Gastrocnemius medialis (tissue), 4 donors: Measurements from ENCODE around the gene PAFAH2. TPM values are rescaled to one million over a fixed set of nuclear protein-coding genes. Genes with fewer than 3 reads are reported as not detected.

ENCODE experiments used
- ATAC-seq, 2 donors: fragments of 150-250 bp; one replicate each; pipeline ENCODE4 v1.9.1; 2016
- DNase-seq, 2 donors: peaks; one replicate each; pipeline ENCODE4 v3.0.0-alpha.2; 2019
- H3K27ac ChIP-seq, 4 donors: fragments of 200-600 bp; sonication (generic); 1 replicate in 1 of 4; 2 replicates in 3 of 4; pipeline ENCODE4 v1.5.1; 2016 to 2018; ENCODE audit warnings: mild to moderate bottlenecking in 2 of 4, moderate library complexity in 1 of 4
- H3K27me3 ChIP-seq, 3 donors: fragments of 200-600 bp; sonication (generic) in 2 of 3; 1 replicate in 1 of 3; 2 replicates in 2 of 3; pipeline versions ENCODE4 v1.5.1 to v1.6.0; 2016 to 2019; ENCODE audit warnings: mild to moderate bottlenecking in 1 of 3, moderate library complexity in 1 of 3
- H3K36me3 ChIP-seq, 2 donors: fragments of 200-600 bp; sonication (generic) in 1 of 2; one replicate each; pipeline ENCODE4 v1.5.1; 2017 to 2018
- H3K4me1 ChIP-seq, 2 donors: fragments of 200-600 bp; sonication (generic) in 1 of 2; one replicate each; pipeline ENCODE4 v1.5.1; 2016 to 2017; ENCODE audit warnings: mild to moderate bottlenecking in 2 of 2
- H3K4me3 ChIP-seq, 4 donors: fragments of 200-600 bp; sonication (generic) in 3 of 4; 1 replicate in 1 of 4; 2 replicates in 3 of 4; pipeline ENCODE4 v1.5.1; 2016 to 2019; ENCODE audit warnings: mild to moderate bottlenecking in 2 of 4
- H3K9me3 ChIP-seq, 3 donors: fragments of 200-600 bp; sonication (generic) in 2 of 3; 1 replicate in 1 of 3; 2 replicates in 2 of 3; pipeline ENCODE4 v1.5.1; 2016 to 2019
- CTCF ChIP-seq, 5 experiments: fragments of 450-650 bp in 3 of 5; fragments of 200-600 bp in 2 of 5; sonication (generic) in 2 of 5; IDR thresholded peaks in 4 of 5; conservative IDR thresholded peaks in 1 of 5; 1 replicate in 4 of 5; 2 replicates in 1 of 5; pipeline ENCODE4 v1.5.1; 2016 to 2019; ENCODE audit warnings: antibody characterized with exemption in 5 of 5, mild to moderate bottlenecking in 3 of 5, moderate library complexity in 3 of 5
- POLR2A ChIP-seq, 2 donors: fragments of 450-650 bp; IDR thresholded peaks; one replicate each; pipeline ENCODE4 v1.6.1; 2017; ENCODE audit warnings: antibody characterized with exemption in 2 of 2, mild to moderate bottlenecking in 2 of 2, moderate library complexity in 2 of 2
- in situ Hi-C, 4 donors: fragments of 200-750 bp; cut with MboI; loops; one replicate each; pipeline versions ENCODE4 v1.15.0 to v1.8.0; 2017; ENCODE audit warnings: low sequenced_read_pairs in 4 of 4
- intact Hi-C: fragments of 100-400 bp; cut with DNase I; formaldehyde crosslinking; loops from one replicate; pipeline ENCODE4 v1.15.1; 2023; ENCODE audit warnings: low total_unique reads
- total RNA-seq, 4 donors: library from RNA; depleted of rRNA; stranded (reverse); fragments of >200 nt; gene quantifications; one replicate each; pipeline versions ENCODE4 v1.1.0 to v1.2.3, GENCODE V29; 2016

The PAFAH2 gene
- total RNA-seq, 4 donors from 2014 or later = 9.0 to 35.5 (median 16.1) TPM

- H3K27me3 ChIP-seq = no peaks in the 10 kb centered on the region
- no peak overlapping the region for H3K4me3 ChIP-seq
- intact Hi-C loops (no loop called here), in situ Hi-C loops (no loop called here)
- H3K9me3 ChIP-seq = no peaks in the 10 kb centered on the region
- DNase-seq (no peak), ATAC-seq (no peak)
- no peaks in the 10 kb centered on the region for H3K4me1 ChIP-seq
- no peak overlapping the region for H3K27ac ChIP-seq
- TF ChIP-seq CTCF (IDR thresholded peaks at IDR 0.05 in 4 of 5, conservative IDR thresholded peaks at IDR 0.05 in 1 of 5) = no peak
- TF ChIP-seq POLR2A (IDR thresholded peaks at IDR 0.05) = no peak
- H3K36me3 ChIP-seq = no peaks in the 10 kb centered on the region
These were observed 85.6 kb downstream of the PAFAH2 start for GRCh38 chr1:25912076-25912831.

- ATAC-seq (no peak), DNase-seq (no peak)
- H3K4me3 ChIP-seq = no peak overlapping the region
- H3K36me3 ChIP-seq = no peaks in the 10 kb centered on the region
- no peaks in the 10 kb centered on the region for H3K27me3 ChIP-seq
- in situ Hi-C loops (no loop called here), intact Hi-C loops (no loop called here)
- H3K9me3 ChIP-seq = no peaks in the 10 kb centered on the region
- no peaks in the 10 kb centered on the region for H3K4me1 ChIP-seq
- no peak overlapping the region for H3K27ac ChIP-seq
- TF ChIP-seq POLR2A (IDR thresholded peaks at IDR 0.05) (no peak), CTCF (IDR thresholded peaks at IDR 0.05 in 4 of 5, conservative IDR thresholded peaks at IDR 0.05 in 1 of 5) (no peak)
These were observed 86.7 kb downstream of the PAFAH2 start for GRCh38 chr1:25911162-25911561.

Other genes starting within 250 kb of the PAFAH2 start
- 10 to 100 TPM; 20.0 to 51.0 (median 43.3) TPM for gene SELENON, start 197.9 kb downstream of the PAFAH2 start, total RNA-seq
- 100 to 1,000 TPM; 123 to 186 (median 170) TPM for gene MTFR1L, start 178.1 kb downstream of the PAFAH2 start, total RNA-seq
- not detected for gene AUNIP, start 138.6 kb downstream of the PAFAH2 start, total RNA-seq
- gene PAQR7, start 122.4 kb downstream of the PAFAH2 start, total RNA-seq = 1 to 10 TPM; 1.4 to 3.7 (median 2.1) TPM
- 10 to 100 TPM in 2 of 4 donors, 1 to 10 TPM in 2; 4.7 to 20.7 (median 13.7) TPM for gene STMN1, start 91.6 kb downstream of the PAFAH2 start, total RNA-seq
- under 1 TPM in 2 of 4 donors, not detected in 2; 0.33 to 0.95 TPM for gene EXTL1, start 23.7 kb upstream of the PAFAH2 start, total RNA-seq
- 1 to 10 TPM; 1.2 to 5.2 (median 3.1) TPM for gene SLC30A2, start 48.1 kb upstream of the PAFAH2 start, total RNA-seq
- gene TRIM63, start 69.6 kb upstream of the PAFAH2 start, total RNA-seq = 1,000 to 10,000 TPM; 1,040 to 4,298 (median 2,203) TPM
- gene PDIK1L, start 113.8 kb upstream of the PAFAH2 start, total RNA-seq = 1 to 10 TPM; 4.4 to 8.7 (median 5.9) TPM
- gene FAM110D, start 161.0 kb upstream of the PAFAH2 start, total RNA-seq = 1 to 10 TPM; 3.1 to 5.2 (median 4.2) TPM
- not detected for gene C1orf232, start 170.9 kb upstream of the PAFAH2 start, total RNA-seq
- gene ZNF593, start 171.8 kb upstream of the PAFAH2 start, total RNA-seq = 100 to 1,000 TPM in 2 of 4 donors, 10 to 100 TPM in 2; 39.6 to 135 (median 97.3) TPM
- gene ZNF593OS, start 173.8 kb upstream of the PAFAH2 start, total RNA-seq = under 1 TPM in 2 of 4 donors, not detected in 2; 0.66 TPM
- 10 to 100 TPM; 23.7 to 50.6 (median 44.6) TPM for gene CNKSR1, start 179.4 kb upstream of the PAFAH2 start, total RNA-seq
- not detected for gene CATSPER4, start 192.5 kb upstream of the PAFAH2 start, total RNA-seq
- gene CEP85, start 236.1 kb upstream of the PAFAH2 start, total RNA-seq = 10 to 100 TPM; 28.5 to 61.6 (median 41.3) TPM